CD4-positive, alpha-beta T cell treated with Interleukin-21 for 1 hour (primary cell): ENCODE data around the gene EFHC1.

ENCODE experiments used
- DNase-seq: peaks from one replicate; pipeline ENCODE4 v3.0.0-alpha.2; 2020

Gene EFHC1

DNA sequence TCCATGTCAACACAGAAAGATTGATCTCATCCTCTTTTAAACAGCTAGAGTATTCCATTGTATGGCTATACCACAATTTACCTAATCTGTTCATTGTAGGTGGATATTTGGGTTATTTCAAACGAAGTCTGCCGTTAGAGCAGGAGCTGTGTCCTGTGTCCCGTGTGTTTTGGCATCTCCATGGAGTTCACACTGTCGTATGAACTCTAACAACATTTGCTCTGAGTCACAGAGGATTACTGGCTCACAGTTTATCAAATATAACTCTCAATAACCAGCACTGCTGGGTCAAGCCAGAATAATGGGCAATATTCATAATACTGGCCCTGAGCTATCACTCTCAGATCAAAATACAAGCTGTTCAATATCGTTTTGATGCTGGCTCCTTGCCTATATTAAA, 140.3 kb downstream of the EFHC1 start:
- DNase-seq, result no peak

DNA sequence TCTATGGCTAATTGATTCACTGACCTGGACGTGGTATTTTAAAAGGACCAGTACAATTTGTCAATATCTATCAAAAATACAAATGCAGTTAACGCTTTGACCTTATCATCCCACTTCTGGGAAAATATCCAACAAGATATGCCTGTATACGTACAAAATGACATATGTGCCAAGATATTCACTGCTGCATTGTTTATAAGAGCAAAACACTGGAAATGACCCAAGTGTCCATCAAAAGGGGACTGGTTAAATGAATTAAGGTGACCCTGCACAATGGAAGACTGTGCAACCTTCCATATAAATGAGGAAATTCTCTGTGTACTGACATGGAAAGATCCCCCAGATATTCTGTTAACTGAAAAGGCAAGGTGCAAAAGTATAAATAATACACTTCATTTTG, 142.8 kb downstream of the EFHC1 start:
- no peak for DNase-seq

GRCh38 chr6:52564856-52565255, 144.7 kb downstream of the EFHC1 start:
- no peak for DNase-seq

- no peak for DNase-seq
These were observed 146.1 kb downstream of the EFHC1 start for GRCh38 chr6:52566201-52566600.

DNA sequence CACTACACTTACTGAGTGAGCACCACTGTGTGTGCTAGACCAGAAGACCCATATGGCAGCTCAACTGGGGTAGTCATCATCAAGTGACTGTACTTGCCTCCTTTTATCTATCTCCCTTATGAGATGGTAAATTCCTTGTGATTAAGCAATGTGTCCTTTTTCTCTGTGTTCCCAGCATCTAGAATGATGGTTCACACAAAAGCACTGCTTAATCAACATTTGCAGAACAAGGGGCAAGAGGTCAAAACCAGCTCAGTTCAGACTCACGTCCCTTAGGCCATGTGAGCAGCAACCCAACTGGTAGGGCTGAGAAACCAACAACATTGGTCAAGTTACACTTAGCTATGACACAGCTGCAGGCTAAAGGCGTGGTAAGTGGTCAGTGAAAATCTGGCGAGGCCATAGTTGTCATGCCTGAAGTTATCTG, 146.7 kb downstream of the EFHC1 start:
- DNase-seq, result no peak

GRCh38 chr6:52568320-52568719, 148.2 kb downstream of the EFHC1 start:
- no peak for DNase-seq

- DNase-seq, result no peak
These were observed 150.2 kb downstream of the EFHC1 start for GRCh38 chr6:52570291-52570700.

GRCh38 chr6:52571099-52571755, 151.1 kb downstream of the EFHC1 start:
- DNase-seq, result no peak

DNA sequence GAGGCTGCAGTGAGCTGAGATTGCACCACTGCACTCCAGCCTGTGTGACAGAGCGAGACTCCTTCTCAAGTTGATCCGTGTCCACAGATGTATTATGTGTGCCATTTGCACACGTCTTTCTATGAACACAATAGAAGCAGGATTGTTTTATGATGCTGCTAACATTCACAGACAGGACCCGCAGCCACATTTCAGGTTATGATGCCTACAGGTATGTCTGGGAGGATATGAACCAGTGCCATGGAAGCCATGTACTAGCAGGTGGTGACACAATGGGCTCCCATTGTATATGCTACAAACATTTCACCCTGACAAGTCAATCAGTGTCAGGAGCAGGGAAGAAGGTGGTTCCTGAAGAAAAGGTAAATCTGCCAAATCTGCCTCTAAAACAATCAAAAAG, 152.4 kb downstream of the EFHC1 start:
- no peak for DNase-seq

GRCh38 chr6:52573295-52573694, 153.2 kb downstream of the EFHC1 start:
- no peak for DNase-seq
